ENCODE data around the gene FBRSL1.

The FBRSL1 gene

GRCh38 chr12:132507161-132507538 is 17.2 kb downstream of the FBRSL1 start:
- no peak overlapping the region for H3K4me3 ChIP-seq (ENCODE audit: low read length)
- TF ChIP-seq ZNF274 (IDR thresholded peaks at IDR 0.05; ENCODE audit: low read depth, low read length) = no peak

- TF ChIP-seq ZNF274 (IDR thresholded peaks at IDR 0.05; ENCODE audit: low read depth, low read length) = no peak
- H3K4me3 ChIP-seq (ENCODE audit: low read length) = no peak overlapping the region
Measured at GRCh38 chr12:132507656-132508490, 17.9 kb downstream of the FBRSL1 start.

- no peak overlapping the region for H3K4me3 ChIP-seq (ENCODE audit: low read length)
- TF ChIP-seq ZNF274 (IDR thresholded peaks at IDR 0.05; ENCODE audit: low read depth, low read length) = no peak
Measured at GRCh38 chr12:132508491-132508740, 18.5 kb downstream of the FBRSL1 start.

GRCh38 chr12:132508860-132509732 is 19.1 kb downstream of the FBRSL1 start:
- TF ChIP-seq ZNF274 (IDR thresholded peaks at IDR 0.05; ENCODE audit: low read depth, low read length) = no peak
- H3K4me3 ChIP-seq (ENCODE audit: low read length) = no peak overlapping the region

GRCh38 chr12:132510111-132510724 is 20.3 kb downstream of the FBRSL1 start:
- TF ChIP-seq ZNF274 (IDR thresholded peaks at IDR 0.05; ENCODE audit: low read depth, low read length) = no peak
- no peak overlapping the region for H3K4me3 ChIP-seq (ENCODE audit: low read length)

- no peak for TF ChIP-seq ZNF274 (IDR thresholded peaks at IDR 0.05; ENCODE audit: low read depth, low read length)
- H3K4me3 ChIP-seq (ENCODE audit: low read length) = no peak overlapping the region
Measured at GRCh38 chr12:132510746-132511477, 21.0 kb downstream of the FBRSL1 start.

- TF ChIP-seq ZNF274 (IDR thresholded peaks at IDR 0.05; ENCODE audit: low read depth, low read length) = no peak
Measured at GRCh38 chr12:132511516-132512196, 21.7 kb downstream of the FBRSL1 start.

GRCh38 chr12:132512197-132513069 is 22.5 kb downstream of the FBRSL1 start:
- no peak overlapping the region for H3K4me3 ChIP-seq (ENCODE audit: low read length)
- TF ChIP-seq ZNF274 (IDR thresholded peaks at IDR 0.05; ENCODE audit: low read depth, low read length) = no peak

More at GRCh38 chr12:132511516-132512196, 21.7 kb downstream of the FBRSL1 start:
- H3K4me3 ChIP-seq (ENCODE audit: low read length) = no peak overlapping the region

- TF ChIP-seq ZNF274 (IDR thresholded peaks at IDR 0.05; ENCODE audit: low read depth, low read length) = no peak
Measured at GRCh38 chr12:132513070-132513398, 23.1 kb downstream of the FBRSL1 start.

GRCh38 chr12:132513458-132514135 is 23.6 kb downstream of the FBRSL1 start:
- TF ChIP-seq ZNF274 (IDR thresholded peaks at IDR 0.05; ENCODE audit: low read depth, low read length) = no peak
- no peak overlapping the region for H3K4me3 ChIP-seq (ENCODE audit: low read length)

More at GRCh38 chr12:132513070-132513398, 23.1 kb downstream of the FBRSL1 start:
- H3K4me3 ChIP-seq (ENCODE audit: low read length) = no peak overlapping the region

- no peak for TF ChIP-seq ZNF274 (IDR thresholded peaks at IDR 0.05; ENCODE audit: low read depth, low read length)
Measured at GRCh38 chr12:132514216-132514820, 24.4 kb downstream of the FBRSL1 start.

GRCh38 chr12:132514838-132515237 is 24.9 kb downstream of the FBRSL1 start:
- H3K4me3 ChIP-seq (ENCODE audit: low read length) = no peak overlapping the region
- no peak for TF ChIP-seq ZNF274 (IDR thresholded peaks at IDR 0.05; ENCODE audit: low read depth, low read length)

More at GRCh38 chr12:132514216-132514820, 24.4 kb downstream of the FBRSL1 start:
- no peak overlapping the region for H3K4me3 ChIP-seq (ENCODE audit: low read length)
